GM13977 (cell line): ENCODE data around the gene MGMT.

Source experiments
- DNase-seq: peaks from one replicate; pipeline ENCODE4 v3.0.0; 2012; ENCODE audit warnings: low spot score
- in situ Hi-C: fragments of 300-500 bp; cut with MboI; formaldehyde crosslinking; loops from one replicate; pipeline ENCODE4 v1.12.0; 2022; ENCODE audit warnings: low sequenced_read_pairs, low pct_unique_long_range_greater_than_20kb, mixed read lengths, inconsistent platforms; ENCODE audit not compliant: unreplicated experiment
- TF ChIP-seq, protein P1 (sequence below): IDR thresholded peaks from 2 replicates; pipeline ENCODE4 v1.5.1; 2012; ENCODE audit warnings: mild to moderate bottlenecking, control low read depth; ENCODE audit not compliant: insufficient read depth; ENCODE audit errors: extremely low read depth, missing control alignments

The MGMT gene

DNA sequence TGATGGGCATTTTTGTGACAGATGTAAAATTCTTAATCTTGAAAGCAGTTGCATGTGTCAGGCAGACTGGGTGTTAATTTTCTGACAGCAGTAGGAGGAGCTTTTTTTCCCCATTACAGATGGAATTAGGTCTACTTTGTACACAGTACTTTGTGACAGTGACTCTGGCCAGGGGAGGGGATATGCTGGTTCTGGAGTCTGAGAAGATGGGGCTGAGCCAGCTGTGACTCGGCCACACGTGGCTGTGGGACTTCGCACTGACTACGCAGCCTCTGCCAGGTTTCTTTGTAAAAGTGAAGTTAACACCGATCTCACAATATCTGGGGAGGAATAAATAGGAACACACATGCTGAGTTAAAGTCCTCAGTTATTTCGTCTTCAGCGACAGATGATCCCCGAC is 95.4 kb downstream of the MGMT start:
- in situ Hi-C loops, result no loop called here
- no peak for DNase-seq
- TF ChIP-seq, protein P1, sequence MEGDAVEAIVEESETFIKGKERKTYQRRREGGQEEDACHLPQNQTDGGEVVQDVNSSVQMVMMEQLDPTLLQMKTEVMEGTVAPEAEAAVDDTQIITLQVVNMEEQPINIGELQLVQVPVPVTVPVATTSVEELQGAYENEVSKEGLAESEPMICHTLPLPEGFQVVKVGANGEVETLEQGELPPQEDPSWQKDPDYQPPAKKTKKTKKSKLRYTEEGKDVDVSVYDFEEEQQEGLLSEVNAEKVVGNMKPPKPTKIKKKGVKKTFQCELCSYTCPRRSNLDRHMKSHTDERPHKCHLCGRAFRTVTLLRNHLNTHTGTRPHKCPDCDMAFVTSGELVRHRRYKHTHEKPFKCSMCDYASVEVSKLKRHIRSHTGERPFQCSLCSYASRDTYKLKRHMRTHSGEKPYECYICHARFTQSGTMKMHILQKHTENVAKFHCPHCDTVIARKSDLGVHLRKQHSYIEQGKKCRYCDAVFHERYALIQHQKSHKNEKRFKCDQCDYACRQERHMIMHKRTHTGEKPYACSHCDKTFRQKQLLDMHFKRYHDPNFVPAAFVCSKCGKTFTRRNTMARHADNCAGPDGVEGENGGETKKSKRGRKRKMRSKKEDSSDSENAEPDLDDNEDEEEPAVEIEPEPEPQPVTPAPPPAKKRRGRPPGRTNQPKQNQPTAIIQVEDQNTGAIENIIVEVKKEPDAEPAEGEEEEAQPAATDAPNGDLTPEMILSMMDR, result no peak

DNA sequence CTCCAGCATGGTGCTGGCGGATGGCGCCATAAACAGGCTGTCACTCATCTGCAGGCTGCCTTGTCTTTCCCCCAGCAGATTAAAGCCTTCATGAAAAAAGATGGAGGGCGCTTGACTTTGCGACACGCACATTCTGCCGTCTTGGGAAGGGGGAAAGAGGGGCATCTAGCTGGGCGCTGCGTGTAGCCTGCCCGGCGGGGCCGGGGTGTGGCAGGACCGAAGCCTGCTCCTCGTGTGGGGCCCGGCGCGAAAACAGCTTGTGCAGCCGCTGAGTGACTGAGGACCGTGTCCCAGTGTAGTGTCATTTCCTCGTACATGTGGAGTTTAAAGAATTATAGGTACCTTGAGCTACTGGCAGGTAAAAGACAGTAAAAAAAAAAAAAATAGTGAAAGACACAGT is 97.9 kb downstream of the MGMT start:
- DNase-seq, result no peak
- TF ChIP-seq, protein P1, result no peak
- in situ Hi-C loops, result no loop called here

DNA sequence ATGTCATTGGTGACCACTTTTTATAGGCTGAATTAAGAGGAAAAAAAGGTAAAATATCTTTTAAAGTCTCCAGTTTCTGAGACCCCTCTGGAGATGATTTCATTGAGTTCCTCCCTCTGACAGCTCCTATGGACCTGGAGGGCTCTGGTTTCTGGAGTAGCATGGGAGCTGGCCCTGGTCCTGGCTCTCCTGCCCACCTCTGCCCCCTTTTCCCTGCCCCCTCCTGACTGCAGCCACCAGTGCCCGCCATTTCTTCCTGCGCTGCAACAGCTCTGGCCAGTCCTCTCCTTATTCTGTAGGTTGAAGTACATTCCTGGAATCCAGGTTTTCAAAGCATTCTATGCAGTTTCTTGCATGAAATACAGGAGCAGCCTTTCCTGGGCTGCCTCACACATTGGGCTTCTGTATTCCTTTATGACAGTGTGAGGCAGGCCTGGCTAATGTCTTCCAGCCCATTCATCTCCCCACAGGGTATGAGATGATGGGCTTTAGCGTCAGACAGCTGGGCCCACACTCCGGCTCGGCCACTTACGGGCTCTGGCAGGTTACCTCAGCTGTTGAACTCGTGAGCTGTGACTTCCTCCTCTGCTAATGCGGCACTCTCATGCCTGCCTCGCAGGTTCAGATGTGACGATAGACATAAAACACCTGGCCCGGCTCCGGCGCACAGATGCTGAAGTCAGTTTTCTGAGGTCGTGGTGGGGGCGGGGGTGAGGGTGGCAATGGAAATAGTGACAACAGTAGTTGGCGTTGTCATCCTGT is 101.7 kb downstream of the MGMT start:
- TF ChIP-seq, protein P1, result no peak
- in situ Hi-C loops, result no loop called here
- no peak for DNase-seq

DNA sequence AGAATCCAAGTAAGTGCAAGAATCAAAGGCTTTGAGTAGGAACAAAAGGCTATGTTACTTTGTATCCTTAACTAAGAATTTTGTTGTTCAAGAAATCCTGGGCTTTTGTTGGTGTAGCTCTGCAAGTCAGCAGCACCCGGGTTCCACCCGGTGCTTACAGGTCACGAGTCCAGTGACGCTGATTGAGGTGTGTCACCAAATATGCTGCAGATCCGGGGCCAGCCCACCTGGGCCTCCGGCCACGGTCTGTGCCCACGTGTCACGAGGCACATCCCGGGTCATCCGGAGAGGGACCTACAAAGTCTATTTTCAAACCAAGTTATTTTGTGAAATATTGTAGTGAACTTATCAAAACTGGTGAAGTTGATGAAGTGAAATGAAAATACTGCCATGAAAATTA is 103.1 kb downstream of the MGMT start:
- TF ChIP-seq, protein P1, result no peak
- in situ Hi-C loops, result no loop called here
- DNase-seq, result no peak

DNA sequence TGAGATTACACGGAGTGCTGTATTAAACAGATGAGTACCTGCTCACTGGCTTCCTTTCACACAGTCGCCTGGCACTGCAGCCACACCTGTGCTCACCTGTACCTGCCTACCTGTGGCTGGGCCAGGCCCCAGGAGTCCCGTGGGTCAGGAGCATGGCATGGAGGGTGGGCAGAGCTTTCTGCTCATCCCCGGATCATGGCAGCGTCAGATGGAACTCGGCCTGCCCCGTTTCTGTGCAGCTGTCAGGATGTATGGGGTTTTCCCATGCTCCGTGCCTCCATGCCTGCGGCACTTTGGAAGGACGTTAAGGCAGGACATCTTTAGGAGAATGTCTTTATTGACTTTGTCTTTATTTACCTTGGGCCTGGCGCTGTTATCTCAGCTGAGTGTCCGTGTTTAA is 112.2 kb downstream of the MGMT start:
- TF ChIP-seq, protein P1, result no peak
- no peak for DNase-seq
- in situ Hi-C loops, result no loop called here

DNA sequence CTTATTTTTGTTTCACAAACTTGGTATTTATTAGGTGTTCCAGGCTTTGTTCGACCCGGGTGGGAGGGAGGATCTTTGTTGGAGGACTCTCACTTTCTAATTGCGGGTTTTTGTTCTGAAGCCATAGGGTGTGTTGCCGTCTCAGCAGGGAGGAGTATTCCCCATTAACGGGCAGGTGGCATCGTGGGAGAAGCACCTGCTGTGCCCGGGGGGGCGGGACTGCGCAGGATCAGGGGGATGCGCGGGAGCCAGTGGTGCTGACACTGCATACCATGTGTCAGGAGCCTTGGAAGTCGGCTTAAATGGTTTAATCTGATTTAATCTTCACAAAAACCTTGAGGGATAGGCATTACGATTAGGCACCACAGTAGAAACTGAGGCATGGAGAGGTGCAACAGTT is 113.0 kb downstream of the MGMT start:
- DNase-seq, result no peak
- TF ChIP-seq, protein P1, result no peak
- in situ Hi-C loops, result no loop called here

DNA sequence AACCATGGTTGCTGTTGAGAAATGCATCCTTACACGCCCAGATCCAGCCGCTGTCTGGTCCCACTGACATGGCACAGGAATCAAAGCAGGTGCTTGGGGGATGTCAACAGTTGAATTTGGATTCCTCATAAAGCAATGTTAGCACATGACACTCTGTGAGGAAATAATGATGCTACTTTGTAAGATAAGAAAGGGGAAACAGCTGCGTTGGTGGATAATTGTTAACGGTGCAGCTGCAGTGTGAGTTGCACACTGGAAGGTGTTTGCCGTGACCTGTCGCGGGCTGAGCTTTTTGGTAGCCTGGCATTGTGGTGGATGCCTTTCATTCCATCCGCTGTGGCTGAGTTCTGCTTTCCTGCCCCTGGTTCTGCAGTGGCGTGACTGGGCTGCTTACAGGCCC is 113.9 kb downstream of the MGMT start:
- TF ChIP-seq, protein P1, result no peak
- no peak for DNase-seq
- in situ Hi-C loops, result no loop called here
